Measurements from ENCODE around the gene TOR3A. TPM values are rescaled to one million over a fixed set of nuclear protein-coding genes. Genes with fewer than 3 reads are reported as not detected.

The TOR3A gene
- total and polyA plus RNA-seq, 2 of the 8 experiments (the other 6 are each of a cell fraction or from before 2014, with no cell fraction given), result 15.3 to 21.4 TPM

GRCh38 chr1:179082999-179083335 is 1.1 kb downstream of the TOR3A start:
- Histone ChIP-seq H2AFZ (ENCODE audit: low read length) (no peak overlapping the region), H3K9ac (replicated peaks in 1 of 4; ENCODE audit: extremely low read depth in 1 of 4, low read depth in 3 of 4, low read length in 3 of 4) (peak overlapping the region in 1 of 4 experiments; percentile 4; a peak in 1 of 7 replicates), H3K23ac (ENCODE audit: insufficient read length) (no peak overlapping the region), H4K91ac (replicated peaks; ENCODE audit: insufficient read length, low read length) (no peak overlapping the region), H3K27ac (ENCODE audit: low read depth, low read length) (no peak overlapping the region), H3K27me3 (replicated peaks in 1 of 4; ENCODE audit: control insufficient read depth in 3 of 4, extremely low read depth in 1 of 4, insufficient read depth in 3 of 4, low read length in 3 of 4) (no peaks in the 10 kb centered on the region), H2BK5ac (ENCODE audit: low read depth, low read length) (no peak overlapping the region), H2BK15ac (ENCODE audit: low read length) (no peak overlapping the region), H4K8ac (ENCODE audit: extremely low read depth, insufficient read depth, low read length) (no peak overlapping the region), H4K5ac (ENCODE audit: insufficient read length, low read depth, low read length) (no peak overlapping the region), H3K79me2 (ENCODE audit: control insufficient read depth in 1 of 2, insufficient read depth in 2 of 2, low read length in 2 of 2) (no peaks in the 10 kb centered on the region), H2BK120ac (replicated peaks; ENCODE audit: low read depth, low read length) (no peak overlapping the region), H3K9me3 (ENCODE audit: insufficient read depth in 2 of 2, low read depth in 1 of 2, low read length in 1 of 2) (no peaks in the 10 kb centered on the region), H3K18ac (ENCODE audit: extremely low read depth, low read length) (no peak overlapping the region), H3K56ac (replicated peaks; ENCODE audit: insufficient read length, low read depth, low read length) (no peak overlapping the region), H3K4me3 (ENCODE audit: extremely low read depth in 1 of 4, insufficient read depth in 2 of 4, low read depth in 3 of 4, low read length in 4 of 4) (peak overlapping the region; percentile 55 to 74 (median 70)), H3K23me2 (ENCODE audit: low read depth, low read length) (peaks cover 13% of the 10 kb centered on the region), H2BK20ac (ENCODE audit: low read length) (no peak overlapping the region), H3K4me1 (replicated peaks in 1 of 4; ENCODE audit: control insufficient read depth in 3 of 4, insufficient read depth in 4 of 4, low read length in 3 of 4) (peaks cover 0 to 17% (median 13%) of the 10 kb centered on the region in 4 experiments; a peak in 6 of 7 replicates), H4K20me1 (replicated peaks in 1 of 2; ENCODE audit: control insufficient read depth in 1 of 2, insufficient read depth in 2 of 2, low read length in 2 of 2) (no peaks in the 10 kb centered on the region), H3K36me3 (ENCODE audit: control insufficient read depth in 2 of 4, insufficient read depth in 4 of 4, low read length in 3 of 4) (no peaks in the 10 kb centered on the region; a peak in 1 of 8 replicates), H3K4me2 (ENCODE audit: insufficient read depth in 1 of 2, low read depth in 2 of 2, low read length in 2 of 2) (peak overlapping the region; percentile 98 to 99), H3K14ac (ENCODE audit: insufficient read length) (no peak overlapping the region), H2BK12ac (ENCODE audit: low read depth, low read length) (no peak overlapping the region), H3K79me1 (ENCODE audit: low read depth, low read length) (peaks cover 3% of the 10 kb centered on the region), H2AK5ac (ENCODE audit: low read depth, low read length) (no peak overlapping the region; the same call in 1 of the 2 replicates), H3K4ac (replicated peaks; ENCODE audit: insufficient read length, low read depth, low read length) (no peak overlapping the region)
- TF ChIP-seq JUN (IDR thresholded peaks at IDR 0.05; ENCODE audit: low read depth, low read length), result no peak
- no peak for TF ChIP-seq BACH1 (IDR thresholded peaks at IDR 0.05; ENCODE audit: low read length)
- TF ChIP-seq SIRT6 (IDR thresholded peaks at IDR 0.05; ENCODE audit: low read length), result no peak
- no peak for TF ChIP-seq TEAD4 (IDR thresholded peaks at IDR 0.05; ENCODE audit: low read depth, low read length)
- TF ChIP-seq EGR1 (IDR thresholded peaks at IDR 0.05; ENCODE audit: borderline replicate concordance, low read depth, low read length), result no peak
- no peak for TF ChIP-seq CREB1 (IDR thresholded peaks at IDR 0.05)
- TF ChIP-seq HDAC6 (IDR thresholded peaks at IDR 0.05; ENCODE audit: low read depth, low read length), result no peak
- DNase-seq (ENCODE audit: low read depth in 1 of 2, low spot score in 2 of 2) (no peak), FAIRE-seq (no peak)
- POLR2A ChIA-PET (ENCODE audit: partially characterized antibody), result interaction anchor here (1.2 to 2.2 kb wide), 4 partner anchors 9 to 37 kb away, joined by 4 to 9 read pairs (median 4); no protein-coding TSS in a partner anchor
- WGBS, 2 experiments (ENCODE audit: extremely low coverage in 1 of 2, insufficient coverage in 1 of 2, insufficient read length in 1 of 2, insufficient replicate concordance in 2 of 2, low coverage in 1 of 2, low lambda C conversion rate in 2 of 2, missing lambda C conversion rate in 1 of 2), result 34% methylated on average over 3 of the region's 3 CpGs; no CpG with 5 or more reads in 1 of the 2 experiments
- CTCF ChIA-PET (ENCODE audit: partially characterized antibody), result interaction anchor here (0.5 to 4.2 kb wide), 6 partner anchors 11 to 286 kb away, joined by 3 to 15 read pairs (median 3); no protein-coding TSS in a partner anchor

Data from H1 (cell line).